Uterus (tissue), 4 donors: ENCODE measurements around the gene TMEM39A. TPM values are rescaled to one million over a fixed set of nuclear protein-coding genes. Genes with fewer than 3 reads are reported as not detected.

Experiments used
- DNase-seq, 2 donors: peaks; one replicate each; pipeline ENCODE4 v3.0.0-alpha.2; 2019 to 2020
- H3K27ac ChIP-seq, 2 donors: fragments of 200-600 bp; sonication (generic); 1 replicate in 1 of 2; 2 replicates in 1 of 2; pipeline ENCODE4 v1.5.1; 2016 to 2018
- H3K27me3 ChIP-seq, 2 donors: fragments of 200-600 bp; sonication (generic); one replicate each; pipeline ENCODE4 v1.5.1; 2018 to 2019; ENCODE audit warnings: control low read depth in 1 of 2
- H3K36me3 ChIP-seq, 2 donors: fragments of 200-600 bp; sonication (generic); one replicate each; pipeline ENCODE4 v1.5.1; 2019; ENCODE audit warnings: control low read depth in 1 of 2
- H3K4me1 ChIP-seq, 2 donors: fragments of 200-600 bp; sonication (generic); one replicate each; pipeline ENCODE4 v1.5.1; 2018 to 2019; ENCODE audit warnings: control low read depth in 1 of 2
- H3K4me3 ChIP-seq, 2 donors: fragments of 200-600 bp; sonication (generic); 1 replicate in 1 of 2; 2 replicates in 1 of 2; pipeline ENCODE4 v1.5.1; 2018 to 2019; ENCODE audit warnings: mild to moderate bottlenecking in 1 of 2
- H3K9me3 ChIP-seq, 2 donors: fragments of 200-600 bp; sonication (generic); one replicate each; pipeline ENCODE4 v1.5.1; 2019; ENCODE audit warnings: control low read depth in 1 of 2
- CTCF ChIP-seq, 4 experiments: fragments of 200-600 bp in 2 of 4; fragments of 450-650 bp in 2 of 4; sonication (generic) in 2 of 4; IDR thresholded peaks; one replicate each; pipeline ENCODE4 v1.5.1; 2016 to 2019; ENCODE audit warnings: antibody characterized with exemption in 4 of 4, mild to moderate bottlenecking in 2 of 4, moderate library complexity in 1 of 4
- POLR2A ChIP-seq, 2 donors: fragments of 450-650 bp; IDR thresholded peaks; one replicate each; pipeline ENCODE4 v1.6.1; 2016; ENCODE audit warnings: antibody characterized with exemption in 2 of 2, mild to moderate bottlenecking in 1 of 2, moderate library complexity in 1 of 2
- intact Hi-C: fragments of 100-400 bp; cut with DNase I; formaldehyde crosslinking; loops from one replicate; pipeline ENCODE4 v1.15.1; 2023; ENCODE audit warnings: low total_unique reads
- total RNA-seq, 4 donors: library from RNA; depleted of rRNA in 3 of 4; stranded (reverse); fragments of >200 nt in 3 of 4; gene quantifications; one replicate each; pipeline versions ENCODE4 v1.1.0 to v1.2.4, GENCODE V29; 2014 to 2023
- donor health status: DM: yes; HTN: yes; CAD: no.

The TMEM39A gene
- total RNA-seq, 4 donors from 2014 or later = 23.2 to 136 (median 67.1) TPM

- Histone ChIP-seq H3K9me3 (no peaks in the 10 kb centered on the region), H3K27ac (no peak overlapping the region), H3K4me3 (no peak overlapping the region), H3K4me1 (no peaks in the 10 kb centered on the region), H3K36me3 (no peaks in the 10 kb centered on the region), H3K27me3 (no peaks in the 10 kb centered on the region)
- DNase-seq = no peak
- TF ChIP-seq POLR2A (IDR thresholded peaks at IDR 0.05) (no peak), CTCF (IDR thresholded peaks at IDR 0.05) (no peak)
- intact Hi-C loops = no loop called here
Observed at GRCh38 chr3:119413603-119414280, 49.7 kb downstream of the TMEM39A start.

GRCh38 chr3:119409844-119410243, 53.6 kb downstream of the TMEM39A start:
- Histone ChIP-seq H3K27me3 (no peaks in the 10 kb centered on the region), H3K9me3 (no peaks in the 10 kb centered on the region), H3K4me1 (no peaks in the 10 kb centered on the region), H3K4me3 (no peak overlapping the region), H3K27ac (no peak overlapping the region), H3K36me3 (no peaks in the 10 kb centered on the region)
- DNase-seq = no peak
- no peak for TF ChIP-seq POLR2A (IDR thresholded peaks at IDR 0.05)
- TF ChIP-seq CTCF (IDR thresholded peaks at IDR 0.05) = no peak
- intact Hi-C loops = no loop called here

GRCh38 chr3:119408243-119408950, 55.0 kb downstream of the TMEM39A start:
- no peak overlapping the region for H3K27ac ChIP-seq
- H3K4me1 ChIP-seq = no peaks in the 10 kb centered on the region
- H3K36me3 ChIP-seq = no peaks in the 10 kb centered on the region
- intact Hi-C loops = no loop called here
- no peak overlapping the region for H3K4me3 ChIP-seq
- no peak for DNase-seq
- H3K27me3 ChIP-seq = no peaks in the 10 kb centered on the region
- no peaks in the 10 kb centered on the region for H3K9me3 ChIP-seq
- TF ChIP-seq CTCF (IDR thresholded peaks at IDR 0.05) (no peak), POLR2A (IDR thresholded peaks at IDR 0.05) (no peak)

- Histone ChIP-seq H3K4me3 (no peak overlapping the region), H3K27ac (no peak overlapping the region), H3K27me3 (no peaks in the 10 kb centered on the region), H3K9me3 (no peaks in the 10 kb centered on the region), H3K36me3 (no peaks in the 10 kb centered on the region), H3K4me1 (no peaks in the 10 kb centered on the region)
- no peak for DNase-seq
- TF ChIP-seq POLR2A (IDR thresholded peaks at IDR 0.05) = no peak
- no peak for TF ChIP-seq CTCF (IDR thresholded peaks at IDR 0.05)
- intact Hi-C loops = no loop called here
Observed at GRCh38 chr3:119405315-119405714, 58.1 kb downstream of the TMEM39A start.

GRCh38 chr3:119403201-119403600, 60.2 kb downstream of the TMEM39A start:
- no peaks in the 10 kb centered on the region for H3K36me3 ChIP-seq
- intact Hi-C loops = no loop called here
- no peak overlapping the region for H3K27ac ChIP-seq
- no peak for TF ChIP-seq CTCF (IDR thresholded peaks at IDR 0.05)
- no peak for TF ChIP-seq POLR2A (IDR thresholded peaks at IDR 0.05)
- no peaks in the 10 kb centered on the region for H3K9me3 ChIP-seq
- no peak overlapping the region for H3K4me3 ChIP-seq
- no peak for DNase-seq
- H3K4me1 ChIP-seq = no peaks in the 10 kb centered on the region
- H3K27me3 ChIP-seq = no peaks in the 10 kb centered on the region
